ENCODE results near the gene C15orf40.

Gene C15orf40

GRCh38 chr15:82950746-82951370 is 60.6 kb downstream of the C15orf40 start:
- DNase-seq (ENCODE audit: low read depth, low spot score): no peak
- no peak overlapping the region for H3K4me3 ChIP-seq (ENCODE audit: low read depth, low read length)
- in situ Hi-C loops (cut with HindIII; ENCODE audit: low sequenced_read_pairs): no loop called here
- TF ChIP-seq CTCF (IDR thresholded peaks at IDR 0.05; ENCODE audit: low read depth, low read length): no peak

DNA sequence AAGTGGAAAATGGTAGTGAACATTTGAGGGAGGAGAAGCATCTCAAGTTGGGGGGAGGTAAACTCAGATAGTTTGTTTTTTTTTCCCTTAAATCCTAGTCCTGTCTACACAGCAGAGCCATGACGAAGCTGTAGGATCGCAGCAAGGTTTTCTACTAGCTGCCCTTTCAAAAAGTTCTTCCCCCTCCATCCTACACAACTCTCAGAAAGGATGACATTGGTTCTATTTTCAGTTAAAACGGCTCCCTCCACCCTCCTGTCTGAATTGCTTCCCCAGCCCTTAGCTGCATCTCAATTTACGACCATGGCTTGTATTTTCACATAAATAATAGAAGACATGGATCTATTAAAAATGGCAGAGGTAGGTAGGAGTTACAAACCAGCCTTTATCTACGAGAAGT is 61.1 kb downstream of the C15orf40 start:
- H3K4me3 ChIP-seq (ENCODE audit: low read depth, low read length): no peak overlapping the region
- no peak for TF ChIP-seq CTCF (IDR thresholded peaks at IDR 0.05; ENCODE audit: low read depth, low read length)
- in situ Hi-C loops (cut with HindIII; ENCODE audit: low sequenced_read_pairs): no loop called here
- no peak for DNase-seq (ENCODE audit: low read depth, low spot score)

DNA sequence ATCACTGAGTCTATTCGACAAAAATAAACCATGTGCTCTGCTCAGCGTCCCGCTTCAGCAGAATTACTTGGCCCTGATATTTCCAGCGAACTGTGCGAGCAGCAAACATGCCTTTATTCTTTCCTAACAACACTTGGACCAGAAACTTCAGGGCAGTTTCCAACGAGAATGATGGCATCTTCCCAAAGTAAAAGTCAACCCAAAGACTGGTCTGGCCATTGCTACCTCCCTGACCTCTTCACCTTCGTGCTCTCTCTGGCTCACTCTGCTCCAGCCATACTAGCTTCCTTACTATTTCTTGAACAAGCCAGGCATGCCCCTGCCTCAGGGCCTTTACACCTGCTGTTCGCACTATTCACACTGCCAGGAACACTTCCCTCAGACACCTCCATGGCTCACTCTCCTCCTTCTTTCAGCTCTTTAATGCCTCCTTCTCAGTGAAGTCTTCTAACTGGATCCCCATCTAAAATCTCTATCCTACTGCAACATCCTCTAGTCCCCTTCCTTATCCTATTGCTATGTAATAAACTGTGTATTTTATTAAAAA is 65.2 kb downstream of the C15orf40 start:
- no peak for TF ChIP-seq CTCF (IDR thresholded peaks at IDR 0.05; ENCODE audit: low read depth, low read length)
- in situ Hi-C loops (cut with HindIII; ENCODE audit: low sequenced_read_pairs): no loop called here
- DNase-seq (ENCODE audit: low read depth, low spot score): no peak
- no peak overlapping the region for H3K4me3 ChIP-seq (ENCODE audit: low read depth, low read length)

DNA sequence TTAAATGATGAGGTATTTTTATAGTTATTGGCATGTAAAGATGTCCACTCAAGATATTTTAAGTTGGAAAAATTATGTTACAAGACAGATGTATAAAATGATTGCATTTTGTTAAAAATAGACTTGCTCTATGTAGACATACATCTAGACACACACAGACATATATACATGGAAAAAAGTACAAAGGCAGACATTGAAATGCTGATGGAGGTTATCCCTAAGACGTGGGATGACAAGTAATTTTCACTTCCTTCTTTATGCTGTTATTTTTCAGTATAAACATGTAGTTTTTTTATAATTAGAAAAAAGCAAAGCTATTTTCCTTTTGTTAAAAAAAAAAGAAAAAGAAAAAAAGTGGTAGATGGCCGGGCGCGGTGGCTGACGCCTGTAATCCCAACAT is 66.1 kb downstream of the C15orf40 start:
- H3K4me3 ChIP-seq (ENCODE audit: low read depth, low read length): no peak overlapping the region
- DNase-seq (ENCODE audit: low read depth, low spot score): no peak
- no peak for TF ChIP-seq CTCF (IDR thresholded peaks at IDR 0.05; ENCODE audit: low read depth, low read length)
- in situ Hi-C loops (cut with HindIII; ENCODE audit: low sequenced_read_pairs): no loop called here

DNA sequence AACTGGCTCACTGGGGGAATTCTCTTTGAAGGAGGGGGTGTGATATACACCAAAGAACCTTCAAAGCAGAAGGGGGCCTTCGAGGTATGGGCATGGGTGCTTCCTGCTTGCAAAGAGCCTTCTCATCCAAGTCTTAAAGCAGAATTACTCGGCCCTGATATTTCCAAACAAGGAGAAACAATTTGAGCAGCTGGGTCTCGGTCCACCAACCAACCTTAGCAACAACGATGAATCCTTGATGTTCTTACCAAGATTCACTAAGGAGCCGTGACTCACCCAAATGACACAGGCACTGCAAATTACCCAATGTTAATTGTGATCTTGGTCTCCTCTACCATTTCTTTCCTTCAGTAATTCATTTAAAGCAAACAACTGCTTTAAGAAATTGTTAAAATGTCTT is 66.6 kb downstream of the C15orf40 start:
- no peak for TF ChIP-seq CTCF (IDR thresholded peaks at IDR 0.05; ENCODE audit: low read depth, low read length)
- DNase-seq (ENCODE audit: low read depth, low spot score): peak; percentile 39
- H3K4me3 ChIP-seq (ENCODE audit: low read depth, low read length): no peak overlapping the region
- in situ Hi-C loops (cut with HindIII; ENCODE audit: low sequenced_read_pairs): no loop called here

- no peak for TF ChIP-seq CTCF (IDR thresholded peaks at IDR 0.05; ENCODE audit: low read depth, low read length)
- no peak overlapping the region for H3K4me3 ChIP-seq (ENCODE audit: low read depth, low read length)
- in situ Hi-C loops (cut with HindIII; ENCODE audit: low sequenced_read_pairs): no loop called here
- no peak for DNase-seq (ENCODE audit: low read depth, low spot score)
These were observed 67.4 kb downstream of the C15orf40 start for GRCh38 chr15:82944056-82944455.

Measured in astrocyte of the spinal cord (primary cell).